Large intestine (tissue), 3 donors: Measurements from ENCODE around the gene LSG1. TPM values are rescaled to one million over a fixed set of nuclear protein-coding genes. Genes with fewer than 3 reads are reported as not detected.

Experiments
- DNase-seq, 2 donors: peaks; one replicate each; pipeline versions ENCODE4 v3.0.0 to v3.0.0-alpha.2; 2013
- H3K27ac ChIP-seq: one replicate; pipeline ENCODE4 v1.5.1; 2013; ENCODE audit warnings: low read length
- H3K27me3 ChIP-seq: 2 replicates; pipeline ENCODE4 v1.6.1; 2013; ENCODE audit warnings: low read length; ENCODE audit not compliant: control insufficient read depth, insufficient read depth
- H3K36me3 ChIP-seq: 2 replicates; pipeline ENCODE4 v1.6.1; 2013; ENCODE audit warnings: low read length; ENCODE audit not compliant: control insufficient read depth, insufficient read depth
- H3K4me1 ChIP-seq: one replicate; pipeline ENCODE4 v1.6.1; 2013; ENCODE audit warnings: low read length; ENCODE audit not compliant: control insufficient read depth, insufficient read depth
- H3K4me3 ChIP-seq: one replicate; pipeline ENCODE4 v1.5.1; 2013; ENCODE audit warnings: low read length
- H3K9me3 ChIP-seq: one replicate; pipeline ENCODE4 v1.6.1; 2013; ENCODE audit warnings: mild to moderate bottlenecking, low read depth, low read length, moderate library complexity; ENCODE audit not compliant: control insufficient read depth
- WGBS: methylation state at CpG from one replicate; pipeline ENCODE4 v1.1.5; 2013; ENCODE audit warnings: low lambda C conversion rate; ENCODE audit not compliant: insufficient coverage; 5-methylcytosine and 5-hydroxymethylcytosine counted together
- polyA plus RNA-seq: library from polyadenylated mRNA; unstranded; fragments of 120-200 nt; gene quantifications from one replicate; pipeline ENCODE4 v1.2.1, GENCODE V29; 2013

LSG1 gene
- polyA plus RNA-seq, 1 donor = 60.3 TPM

DNA sequence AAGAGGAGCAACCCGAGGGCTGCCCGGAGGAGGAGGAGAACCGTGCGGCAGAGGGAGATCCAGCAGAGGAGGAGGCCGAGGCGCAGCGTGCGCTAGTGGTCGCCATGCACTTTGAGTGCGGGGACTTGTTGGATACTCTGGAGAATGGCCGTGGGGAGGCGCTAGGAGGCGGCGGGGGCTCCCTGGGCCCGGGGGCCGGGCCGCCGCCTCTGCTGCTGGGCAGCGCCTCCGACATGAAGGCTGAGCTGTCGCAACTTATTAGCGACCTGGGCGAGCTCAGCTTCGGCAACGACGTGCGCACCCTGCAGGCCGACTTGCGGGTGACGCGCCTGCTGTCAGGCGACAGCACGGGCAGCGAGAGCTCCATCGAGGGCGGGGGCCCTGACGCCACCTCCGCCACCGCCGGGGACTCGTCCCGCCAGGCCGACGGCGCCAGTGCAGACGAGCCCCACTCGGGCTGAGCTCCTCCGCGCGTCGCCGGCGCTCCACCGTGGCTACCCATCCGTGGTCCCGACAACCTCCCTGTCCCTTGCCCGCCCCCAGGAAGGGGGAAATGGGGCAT is 15.7 kb upstream of the LSG1 start:
- H3K4me3 ChIP-seq = peak overlapping the region; percentile 55
- peaks cover 10% of the 10 kb centered on the region for H3K9me3 ChIP-seq
- H3K4me1 ChIP-seq = peaks cover 11% of the 10 kb centered on the region
- no CpG with 5 or more reads among the region's 57 CpGs for WGBS
- DNase-seq = peak; percentile 72 to 83
- H3K27ac ChIP-seq = peak overlapping the region; percentile 53
- H3K36me3 ChIP-seq = no peaks in the 10 kb centered on the region
- peaks cover 39% of the 10 kb centered on the region for H3K27me3 ChIP-seq

DNA sequence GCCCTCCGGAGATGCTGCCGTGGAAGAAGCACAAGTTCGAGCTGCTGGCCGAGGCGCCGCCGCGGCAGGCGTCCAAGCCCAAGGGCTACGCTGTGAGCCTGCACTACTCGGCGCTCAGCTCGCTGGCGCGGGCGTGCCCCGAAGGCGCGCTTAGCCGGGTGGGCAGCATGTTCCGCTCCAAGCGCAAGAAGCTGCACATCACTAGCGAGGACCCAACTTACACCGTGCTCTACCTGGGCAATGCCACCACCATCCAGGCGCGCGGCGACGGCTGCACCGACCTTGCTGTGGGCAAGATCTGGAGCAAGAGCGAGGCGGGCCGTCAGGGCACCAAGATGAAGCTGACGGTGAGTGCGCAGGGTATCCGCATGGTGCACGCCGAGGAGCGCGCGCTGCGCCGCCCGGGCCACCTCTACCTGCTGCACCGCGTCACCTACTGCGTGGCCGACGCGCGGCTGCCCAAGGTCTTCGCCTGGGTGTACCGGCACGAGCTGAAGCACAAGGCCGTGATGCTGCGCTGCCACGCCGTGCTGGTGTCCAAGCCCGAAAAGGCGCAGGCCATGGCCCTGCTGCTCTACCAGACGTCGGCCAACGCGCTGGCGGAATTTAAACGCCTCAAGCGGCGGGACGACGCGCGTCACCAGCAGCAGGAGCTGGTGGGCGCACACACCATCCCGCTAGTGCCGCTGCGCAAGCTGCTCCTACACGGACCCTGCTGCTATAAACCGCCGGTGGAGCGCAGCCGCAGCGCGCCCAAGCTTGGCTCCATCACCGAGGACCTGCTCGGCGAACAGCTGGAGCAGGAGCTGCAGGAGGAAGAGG is 15.0 kb upstream of the LSG1 start:
- Histone ChIP-seq H3K27ac (peak overlapping the region; percentile 8), H3K27me3 (peaks cover 39% of the 10 kb centered on the region), H3K4me3 (peak overlapping the region; percentile 55), H3K36me3 (no peaks in the 10 kb centered on the region), H3K4me1 (peaks cover 17% of the 10 kb centered on the region), H3K9me3 (peaks cover 10% of the 10 kb centered on the region)
- no CpG with 5 or more reads among the region's 86 CpGs for WGBS
- DNase-seq = peak in 1 of 2 donors; percentile 57

DNA sequence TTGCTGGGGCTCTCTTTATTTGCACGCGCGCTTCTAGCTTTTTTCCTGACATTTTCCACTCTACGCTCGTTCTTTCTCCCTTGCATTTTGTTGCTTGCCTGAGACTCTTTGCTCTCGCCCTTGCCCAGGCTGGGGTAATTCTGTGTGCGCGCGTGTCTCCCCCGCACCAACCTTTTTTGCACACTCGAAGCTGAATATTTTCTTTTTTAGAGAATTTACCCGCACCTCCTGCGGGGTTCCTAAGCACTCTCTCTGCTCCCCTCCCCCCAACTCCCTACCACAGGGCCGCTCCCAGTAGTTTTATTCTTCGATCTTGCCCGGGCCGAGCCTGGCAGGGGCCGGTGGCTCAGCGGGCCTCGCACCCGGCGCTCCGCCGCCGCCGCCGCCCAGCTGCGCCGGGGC is 14.4 kb upstream of the LSG1 start:
- Histone ChIP-seq H3K4me3 (peak overlapping the region; percentile 55), H3K4me1 (peaks cover 17% of the 10 kb centered on the region)

DNA sequence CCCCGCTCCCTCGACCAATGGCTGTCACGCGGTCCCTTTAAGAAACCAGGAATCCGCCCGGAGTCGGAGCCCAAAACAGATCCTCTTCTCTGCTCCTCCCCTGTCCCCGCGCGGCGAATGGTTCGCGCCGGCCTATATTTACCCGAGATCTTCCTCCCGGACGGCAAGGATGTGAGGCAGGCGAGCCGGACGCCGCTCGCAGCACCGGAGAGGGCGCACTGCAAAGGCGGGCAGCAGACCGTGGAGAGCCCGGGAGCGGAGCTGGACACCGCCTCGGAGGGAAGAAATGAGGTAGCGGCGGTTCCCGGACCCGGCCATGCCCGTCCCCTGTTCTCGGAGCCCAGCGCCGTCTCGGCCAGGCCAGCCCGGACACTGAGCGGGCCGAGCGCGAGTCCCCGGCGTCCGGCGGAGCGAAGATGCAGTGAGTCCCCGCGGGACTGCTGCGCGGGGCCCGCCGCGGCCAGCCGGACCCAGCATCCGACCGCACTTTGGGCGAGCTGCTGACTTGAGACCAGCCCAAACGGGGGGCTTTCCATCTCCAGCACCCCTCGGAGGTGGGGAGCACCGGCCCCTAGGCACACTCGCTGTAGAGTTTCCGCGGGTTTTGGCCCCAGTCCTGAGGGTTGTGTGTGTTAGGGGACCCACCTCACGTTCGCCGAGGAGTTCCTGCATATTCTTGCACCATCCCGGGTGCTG is 13.9 kb upstream of the LSG1 start, which contains the start of gene FAM43A:
Gene FAM43A (plus strand): TSS at position 166 of the 696 bp plus-strand sequence. CDS start 944 bp downstream, outside the sequence.
- Histone ChIP-seq H3K27ac (no peak within 1 kb of the TSS), H3K4me1 (peaks cover 17% of the 10 kb centered on the region), H3K36me3 (no peaks in the 10 kb centered on the region), H3K27me3 (peaks cover 39% of the 10 kb centered on the region), H3K4me3 (peak within 1 kb of the TSS; percentile 55), H3K9me3 (peaks cover 10% of the 10 kb centered on the region)
- peak; percentile 72 to 81 for DNase-seq
- no CpG with 5 or more reads among the region's 70 CpGs for WGBS

More for the DNA sequence above, 14.4 kb upstream of the LSG1 start:
- Histone ChIP-seq H3K27ac (no peak overlapping the region), H3K36me3 (no peaks in the 10 kb centered on the region), H3K27me3 (peaks cover 39% of the 10 kb centered on the region), H3K9me3 (peaks cover 10% of the 10 kb centered on the region)
- WGBS = 0% methylated on average over 4 of the region's 29 CpGs
- no peak for DNase-seq

DNA sequence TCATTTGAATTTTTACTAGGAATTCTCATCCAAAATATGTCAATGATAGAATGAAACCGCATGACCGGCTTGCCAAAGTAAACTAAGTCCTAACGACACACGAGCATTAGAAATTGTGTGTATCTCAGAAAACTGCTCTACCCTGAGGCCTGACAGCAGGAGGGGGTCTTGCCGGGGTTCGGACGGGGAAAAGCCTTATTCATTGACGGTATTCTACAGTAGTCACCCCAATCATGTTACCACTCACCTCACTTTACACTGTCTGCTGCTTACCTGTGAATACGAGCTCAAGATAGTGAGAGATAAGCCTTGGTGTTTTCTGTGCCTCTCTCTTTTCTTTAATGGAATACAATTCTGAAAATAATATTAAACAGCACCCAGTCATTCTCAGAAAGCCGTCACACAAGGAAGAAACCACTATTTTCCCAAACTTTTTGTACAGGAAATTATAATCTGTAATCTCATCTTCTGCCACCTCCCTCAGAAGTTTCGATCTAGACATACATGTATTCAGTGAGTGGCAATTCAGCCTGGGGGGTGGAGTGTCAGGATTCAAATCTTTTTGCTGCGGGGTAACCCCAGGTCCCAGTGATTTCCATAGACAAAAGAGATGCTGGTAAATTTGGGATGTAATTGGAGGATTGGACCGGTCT is 13.2 kb upstream of the LSG1 start:
- no peak overlapping the region for H3K27ac ChIP-seq
- WGBS = 37% methylated on average over 2 of the region's 13 CpGs

DNA sequence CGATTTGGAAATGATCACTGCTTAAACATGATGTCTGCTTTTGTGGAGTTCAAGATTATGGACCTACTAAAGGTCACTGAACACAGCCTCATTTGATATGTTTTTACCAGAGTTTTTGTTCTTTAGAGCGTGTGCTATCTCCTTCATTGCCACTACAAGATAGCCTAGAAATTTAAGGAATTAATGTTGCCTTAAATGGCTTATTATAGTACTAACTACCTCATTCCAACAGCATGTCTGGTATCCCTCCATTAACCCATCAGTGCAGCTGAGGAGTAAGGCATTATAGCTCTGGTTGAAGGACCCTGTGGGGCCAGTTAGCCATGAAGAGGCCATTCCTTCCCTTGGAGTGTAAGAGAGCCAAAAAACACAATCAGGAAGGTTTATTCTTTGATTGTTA is 11.4 kb upstream of the LSG1 start:
- H3K27me3 ChIP-seq = peaks cover 39% of the 10 kb centered on the region
- no peak for DNase-seq
- no peaks in the 10 kb centered on the region for H3K36me3 ChIP-seq
- H3K9me3 ChIP-seq = peaks cover 10% of the 10 kb centered on the region
- no peak overlapping the region for H3K4me3 ChIP-seq
- H3K4me1 ChIP-seq = peaks cover 17% of the 10 kb centered on the region
- whole genome bisulfite sequencing = no CpG with 5 or more reads among the region's 2 CpGs
- H3K27ac ChIP-seq = no peak overlapping the region

More for the DNA sequence above, 13.2 kb upstream of the LSG1 start:
- H3K4me1 ChIP-seq = peaks cover 17% of the 10 kb centered on the region
- H3K9me3 ChIP-seq = peaks cover 10% of the 10 kb centered on the region
- H3K4me3 ChIP-seq = peak overlapping the region; percentile 55
- peaks cover 39% of the 10 kb centered on the region for H3K27me3 ChIP-seq
- DNase-seq = no peak
- H3K36me3 ChIP-seq = no peaks in the 10 kb centered on the region

DNA sequence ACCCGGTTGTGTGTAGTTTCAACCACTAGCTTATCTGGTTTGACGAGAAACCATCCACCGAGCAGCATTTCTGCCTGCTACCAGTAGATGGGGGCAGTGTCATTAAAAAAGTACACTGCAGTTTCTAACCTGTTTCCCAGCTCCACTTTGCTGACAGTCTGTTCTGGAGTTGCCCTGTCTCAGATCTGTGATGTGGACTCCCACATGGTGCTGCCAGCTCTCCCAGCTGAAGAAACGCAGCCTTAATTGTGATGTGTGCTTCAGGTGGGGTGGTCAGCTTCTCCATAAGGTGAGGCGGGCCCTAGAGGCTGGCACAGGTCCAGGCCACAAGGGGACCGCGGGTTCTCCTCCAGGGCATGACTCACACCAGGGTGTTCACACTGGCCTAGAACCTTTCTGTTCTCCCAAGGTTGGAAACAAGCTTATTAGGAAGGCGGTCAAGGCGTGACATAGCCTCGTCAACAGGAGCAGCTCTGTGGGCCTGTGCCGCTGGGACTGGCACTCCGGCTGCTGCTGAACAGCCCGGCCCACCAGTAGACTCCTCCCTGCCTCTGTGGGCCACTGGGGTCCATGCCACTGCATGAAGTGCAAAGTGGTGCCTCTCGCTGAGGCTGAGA is 10.8 kb upstream of the LSG1 start:
- no CpG with 5 or more reads among the region's 14 CpGs for WGBS
- Histone ChIP-seq H3K9me3 (peaks cover 10% of the 10 kb centered on the region), H3K36me3 (no peaks in the 10 kb centered on the region), H3K27ac (peak overlapping the region; percentile 36), H3K4me1 (peaks cover 17% of the 10 kb centered on the region), H3K4me3 (no peak overlapping the region), H3K27me3 (peaks cover 36% of the 10 kb centered on the region)
- DNase-seq = peak; percentile 79 to 88

DNA sequence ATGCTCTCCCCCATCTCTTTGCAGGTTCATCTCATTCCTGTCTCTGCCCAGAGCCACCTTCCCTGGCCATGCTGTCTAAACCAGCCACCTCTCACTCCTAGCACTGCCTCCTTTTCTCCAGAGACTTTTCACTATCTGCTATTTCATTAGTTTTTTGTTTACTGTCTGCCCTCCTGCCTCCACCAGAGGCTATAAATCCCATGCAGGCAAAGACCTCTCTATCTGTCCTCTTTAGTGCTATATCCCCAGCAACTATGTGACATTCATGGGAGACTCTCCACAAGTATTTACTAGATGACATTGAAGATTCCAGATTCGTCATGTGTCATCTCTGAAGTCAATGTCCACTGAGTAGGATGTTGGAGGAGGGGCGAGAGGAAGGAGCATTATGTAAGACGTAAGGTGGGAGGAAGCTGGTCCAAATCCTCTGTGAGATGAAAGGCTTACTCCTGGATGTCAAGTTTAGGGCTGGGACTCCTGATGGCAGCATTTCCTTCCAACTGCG is 10.2 kb upstream of the LSG1 start:
- DNase-seq = no peak
- Histone ChIP-seq H3K27me3 (peaks cover 31% of the 10 kb centered on the region), H3K4me1 (peaks cover 14% of the 10 kb centered on the region), H3K36me3 (no peaks in the 10 kb centered on the region), H3K9me3 (peaks cover 9% of the 10 kb centered on the region), H3K4me3 (no peak overlapping the region), H3K27ac (peak overlapping the region; percentile 36)
- WGBS = no CpG with 5 or more reads among the region's 4 CpGs

DNA sequence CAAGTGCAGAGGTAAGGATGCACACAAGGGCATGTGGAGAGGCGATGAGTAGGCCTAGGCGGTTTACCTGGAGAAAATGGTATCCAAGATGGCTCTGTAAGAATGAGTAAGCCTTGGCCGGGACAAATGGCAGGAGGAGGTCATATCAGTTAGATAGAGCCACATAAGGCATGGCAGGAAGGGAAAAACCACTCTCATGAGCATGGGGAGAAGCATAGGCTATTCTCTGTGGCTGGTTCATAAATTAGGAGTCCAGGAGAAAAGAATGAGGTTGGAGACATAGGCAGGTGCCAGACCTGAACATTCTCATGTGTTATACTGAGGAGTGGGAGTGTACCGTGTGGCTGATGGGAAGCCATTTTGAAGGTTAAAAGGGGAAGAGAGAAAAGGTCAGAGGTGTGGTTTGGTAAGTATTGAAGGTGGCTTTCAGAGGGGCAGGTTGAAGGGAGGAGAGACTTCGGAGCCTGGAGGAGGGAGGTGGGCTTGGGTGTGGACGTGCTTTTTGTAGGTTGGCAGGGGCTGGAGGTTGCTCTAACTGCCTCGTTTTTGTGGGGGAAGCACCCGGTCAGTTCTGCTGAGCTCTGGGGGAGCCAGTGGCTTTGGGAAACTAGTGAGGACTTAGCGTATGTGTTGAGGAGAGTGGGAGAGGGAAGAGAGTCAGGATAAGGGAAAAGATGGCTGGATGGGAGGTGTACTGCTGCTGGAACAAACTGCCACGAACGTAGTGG is 9.1 kb upstream of the LSG1 start:
- no peak for DNase-seq
- H3K4me1 ChIP-seq = peaks cover 10% of the 10 kb centered on the region
- no peak overlapping the region for H3K27ac ChIP-seq
- peaks cover 20% of the 10 kb centered on the region for H3K27me3 ChIP-seq
- WGBS = 92% methylated on average over 3 of the region's 11 CpGs
- H3K4me3 ChIP-seq = no peak overlapping the region
- no peaks in the 10 kb centered on the region for H3K36me3 ChIP-seq
- peaks cover 4% of the 10 kb centered on the region for H3K9me3 ChIP-seq
